Right cardiac atrium (tissue), 5 donors: Measurements from ENCODE around the gene TRIM2. TPM values are rescaled to one million over a fixed set of nuclear protein-coding genes. Genes with fewer than 3 reads are reported as not detected.

Source experiments
- ATAC-seq, 2 donors: fragments of 200-7000 bp; cut with Tn5 transposase; one replicate each; pipeline versions ENCODE4 v1.8.0 to v1.9.1; 2020; ENCODE audit warnings: moderate library complexity in 2 of 2, mild to moderate bottlenecking in 1 of 2
- DNase-seq, 3 donors: peaks; one replicate each; pipeline ENCODE4 v3.0.0-alpha.2; 2020
- H3K27ac ChIP-seq: one replicate; pipeline ENCODE4 v1.5.1; 2013; ENCODE audit warnings: mild to moderate bottlenecking, low read length, control low read depth, moderate library complexity
- H3K27me3 ChIP-seq: one replicate; pipeline ENCODE4 v1.6.1; 2013; ENCODE audit not compliant: control insufficient read depth, insufficient read depth
- H3K4me1 ChIP-seq: one replicate; pipeline ENCODE4 v1.6.1; 2013; ENCODE audit warnings: low read length; ENCODE audit not compliant: control insufficient read depth, insufficient read depth
- H3K4me3 ChIP-seq: one replicate; pipeline ENCODE4 v1.5.1; 2013; ENCODE audit warnings: low read length, control low read depth
- H3K9me3 ChIP-seq: one replicate; pipeline ENCODE4 v1.6.1; 2013; ENCODE audit warnings: low read length; ENCODE audit not compliant: control insufficient read depth
- WGBS: extraction: QIAGEN DNeasy Blood & Tissue Kit; methylation state at CpG from one replicate; pipeline ENCODE4 v1.1.7; 2013; 5-methylcytosine and 5-hydroxymethylcytosine counted together
- intact Hi-C, 4 donors: fragments of 100-400 bp; cut with DNase I; formaldehyde crosslinking; loops; one replicate each; pipeline versions ENCODE4 v1.11.0 to v1.14.0; 2022 to 2023
- polyA plus RNA-seq: library from polyadenylated mRNA; stranded (reverse); fragments of 200-250 nt; gene quantifications from one replicate; pipeline ENCODE4 v1.2.3, GENCODE V29; 2013
- total RNA-seq, 4 donors: library from RNA; stranded (reverse); fragmentation: NEBNext Ultra II Directional; extraction: Animal tissue kit (Norgen Biotek cat#: 25700); gene quantifications; one replicate each; pipeline ENCODE4 v1.2.1, GENCODE V29; 2021
- donor health status: healthy with polysubstance abuse.
- donor health status: DM: no; HTN: yes; CAD: no.
- donor health status: DM: no; HTN: no; CAD: no.
- donor health status: DM: no; HTN: yes; CAD: no; lungs with severe emphysema.
- donor health status: DM: yes; HTN: yes; CAD: no.

TRIM2 gene
- total and polyA plus RNA-seq, 5 donors, result 7.6 to 45.3 (median 28.4) TPM

DNA sequence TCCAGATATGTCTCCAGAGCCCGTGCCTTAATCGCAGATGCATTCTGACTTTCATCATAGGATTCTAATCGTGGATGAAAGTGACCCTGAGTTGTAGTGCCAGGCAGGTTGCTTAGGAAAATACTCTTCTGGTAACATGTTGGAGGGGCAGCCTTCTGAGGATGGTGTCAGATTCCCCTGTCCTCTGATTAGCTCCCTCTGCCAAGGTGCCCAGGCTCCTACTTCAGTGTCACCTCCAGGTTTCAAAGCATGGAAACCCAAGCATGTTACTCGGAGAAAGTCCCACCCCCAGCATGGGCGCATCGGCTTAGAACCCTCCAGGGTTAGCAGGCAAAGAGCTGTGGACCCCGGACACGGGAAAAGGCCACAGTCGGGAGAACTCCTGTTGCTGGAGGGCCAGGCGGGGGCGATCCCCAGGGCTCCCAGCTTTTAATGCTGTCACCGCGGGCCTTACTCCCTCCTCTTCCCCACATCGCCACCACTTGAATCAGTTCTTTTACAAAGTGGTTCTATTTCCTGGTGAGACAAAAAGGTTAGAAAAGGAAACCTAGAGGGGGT lies 44.5 kb downstream of the TRIM2 start:
- WGBS, result 16% methylated on average over 14 of the region's 14 CpGs
- DNase-seq, result peak in 2 of 3 donors; percentile 19 to 50

DNA sequence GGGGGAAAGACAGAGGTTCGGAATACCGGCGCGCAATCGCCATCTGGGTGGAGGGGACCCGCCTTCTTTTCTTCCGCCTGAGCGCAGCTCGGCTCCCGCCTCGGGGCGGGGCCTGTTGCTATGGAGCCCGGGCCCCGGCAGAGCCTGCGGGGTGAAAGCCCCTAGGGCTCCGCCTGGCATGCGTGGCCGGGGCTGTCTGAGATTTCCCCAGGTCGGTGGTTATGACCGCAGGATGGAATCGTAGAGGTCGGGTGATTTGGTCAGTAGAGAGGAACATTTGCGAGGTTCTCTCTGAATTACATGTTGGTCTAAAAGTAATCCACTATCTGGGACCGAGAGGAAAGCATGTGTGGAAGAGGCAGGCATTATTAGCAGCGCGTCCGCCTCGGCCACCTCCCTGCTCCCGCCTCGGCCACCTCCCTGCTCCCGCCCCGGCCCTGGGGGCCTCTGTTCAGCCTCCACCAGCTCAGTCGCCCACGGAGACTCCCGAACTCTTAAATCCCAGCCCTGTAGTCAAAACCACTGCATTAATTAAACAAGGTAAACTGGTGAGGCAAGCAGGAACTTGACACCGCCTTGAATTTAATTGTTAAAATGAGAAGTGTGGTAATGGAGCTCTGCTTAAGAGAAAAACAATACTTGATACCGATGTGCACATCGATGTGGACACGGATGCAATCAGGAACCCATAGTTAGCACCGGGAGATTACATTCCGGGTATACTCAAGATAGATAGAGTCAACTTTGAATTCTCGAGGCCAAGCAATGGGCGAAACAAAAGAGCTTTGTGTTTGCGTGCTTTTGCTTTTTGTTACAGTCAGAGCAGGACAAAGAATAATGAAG lies 45.2 kb downstream of the TRIM2 start:
- H3K27ac ChIP-seq, result peak overlapping the region; percentile 7
- intact Hi-C loops, result no loop called here
- peak; percentile 96 to 98 for ATAC-seq
- H3K27me3 ChIP-seq, result no peaks in the 10 kb centered on the region
- H3K4me3 ChIP-seq, result peak overlapping the region; percentile 97
- H3K9me3 ChIP-seq, result no peaks in the 10 kb centered on the region
- peak; percentile 84 to 92 (median 92) for DNase-seq
- 8% methylated on average over 44 of the region's 44 CpGs for WGBS
- peaks cover 12% of the 10 kb centered on the region for H3K4me1 ChIP-seq

More for the DNA sequence above, 44.5 kb downstream of the TRIM2 start:
- intact Hi-C loops, result no loop called here
- no peaks in the 10 kb centered on the region for H3K27me3 ChIP-seq
- H3K4me3 ChIP-seq, result peak overlapping the region; percentile 97
- peak; percentile 10 to 48 for ATAC-seq
- H3K27ac ChIP-seq, result peak overlapping the region; percentile 55
- H3K4me1 ChIP-seq, result peaks cover 12% of the 10 kb centered on the region
- no peaks in the 10 kb centered on the region for H3K9me3 ChIP-seq

GRCh38 chr4:153252122-153252521 lies 47.9 kb downstream of the TRIM2 start:
- no peak overlapping the region for H3K4me3 ChIP-seq
- intact Hi-C loops, result no loop called here
- peaks cover 13% of the 10 kb centered on the region for H3K4me1 ChIP-seq
- H3K9me3 ChIP-seq, result no peaks in the 10 kb centered on the region
- no peaks in the 10 kb centered on the region for H3K27me3 ChIP-seq
- WGBS, result 88% methylated on average over 3 of the region's 3 CpGs
- ATAC-seq (no peak), DNase-seq (no peak)
- no peak overlapping the region for H3K27ac ChIP-seq

GRCh38 chr4:153255233-153255632 lies 51.0 kb downstream of the TRIM2 start:
- WGBS, result 83% methylated on average over 3 of the region's 3 CpGs
- H3K9me3 ChIP-seq, result no peaks in the 10 kb centered on the region
- no peak overlapping the region for H3K4me3 ChIP-seq
- DNase-seq (no peak), ATAC-seq (no peak)
- no peaks in the 10 kb centered on the region for H3K27me3 ChIP-seq
- intact Hi-C loops, result no loop called here
- H3K4me1 ChIP-seq, result peaks cover 8% of the 10 kb centered on the region
- H3K27ac ChIP-seq, result no peak overlapping the region

DNA sequence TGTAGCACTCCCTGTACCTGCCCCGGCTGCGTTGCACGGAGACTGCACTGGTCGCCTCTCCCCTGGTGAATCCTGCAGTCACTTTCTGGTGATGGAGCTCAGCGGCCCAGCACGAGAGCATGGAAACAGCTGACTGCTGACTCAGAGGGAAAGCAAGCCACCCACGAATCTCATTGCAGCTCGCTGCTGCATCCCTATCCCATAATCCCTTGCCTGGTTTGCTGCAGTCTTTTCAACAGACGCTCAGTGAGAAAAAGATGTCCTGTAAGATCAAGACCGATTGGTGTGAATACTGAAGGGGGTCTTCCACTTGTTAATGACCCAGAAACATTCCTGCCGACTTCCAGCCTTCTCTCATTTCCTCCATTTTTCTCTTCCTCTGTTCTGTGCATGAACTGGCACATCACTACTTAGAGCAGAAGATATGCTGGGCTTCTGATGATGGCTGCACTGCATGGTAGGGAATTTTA lies 52.9 kb downstream of the TRIM2 start:
- peak; percentile 49 to 71 for ATAC-seq

GRCh38 chr4:153257991-153258390 lies 53.7 kb downstream of the TRIM2 start:
- no peak for DNase-seq
- Histone ChIP-seq H3K27me3 (no peaks in the 10 kb centered on the region), H3K9me3 (no peaks in the 10 kb centered on the region), H3K4me1 (peaks cover 9% of the 10 kb centered on the region), H3K4me3 (no peak overlapping the region), H3K27ac (no peak overlapping the region)
- WGBS, result 82% methylated on average over 5 of the region's 5 CpGs
- ATAC-seq, result no peak
- intact Hi-C loops, result no loop called here

More for the DNA sequence above, 52.9 kb downstream of the TRIM2 start:
- H3K27ac ChIP-seq, result no peak overlapping the region
- H3K4me3 ChIP-seq, result no peak overlapping the region
- WGBS, result 39% methylated on average over 11 of the region's 11 CpGs
- H3K27me3 ChIP-seq, result no peaks in the 10 kb centered on the region
- intact Hi-C loops, result no loop called here
- H3K9me3 ChIP-seq, result no peaks in the 10 kb centered on the region
- peak in 1 of 3 donors; percentile 24 for DNase-seq
- H3K4me1 ChIP-seq, result peaks cover 9% of the 10 kb centered on the region

GRCh38 chr4:153258750-153259149 lies 54.5 kb downstream of the TRIM2 start:
- Histone ChIP-seq H3K4me1 (peaks cover 9% of the 10 kb centered on the region), H3K9me3 (no peaks in the 10 kb centered on the region), H3K4me3 (no peak overlapping the region), H3K27ac (no peak overlapping the region), H3K27me3 (no peaks in the 10 kb centered on the region)
- no peak for ATAC-seq
- intact Hi-C loops, result no loop called here
- 74% methylated on average over 4 of the region's 4 CpGs for WGBS
- DNase-seq, result no peak

GRCh38 chr4:153259661-153260060 lies 55.4 kb downstream of the TRIM2 start:
- ATAC-seq (no peak), DNase-seq (no peak)
- Histone ChIP-seq H3K9me3 (no peaks in the 10 kb centered on the region), H3K27ac (no peak overlapping the region), H3K27me3 (no peaks in the 10 kb centered on the region), H3K4me3 (no peak overlapping the region), H3K4me1 (peaks cover 9% of the 10 kb centered on the region)
- intact Hi-C loops, result no loop called here
- whole genome bisulfite sequencing, result 66% methylated on average over 4 of the region's 4 CpGs

- 51% methylated on average over 3 of the region's 3 CpGs for WGBS
- ATAC-seq, result no peak
- no peak for DNase-seq
- Histone ChIP-seq H3K4me3 (no peak overlapping the region), H3K27me3 (no peaks in the 10 kb centered on the region), H3K9me3 (no peaks in the 10 kb centered on the region), H3K4me1 (peaks cover 9% of the 10 kb centered on the region), H3K27ac (no peak overlapping the region)
- intact Hi-C loops, result no loop called here
Observed at GRCh38 chr4:153260132-153260531, 55.9 kb downstream of the TRIM2 start.

GRCh38 chr4:153260553-153261300 lies 56.5 kb downstream of the TRIM2 start:
- DNase-seq (no peak), ATAC-seq (peak in 1 of 2 donors; percentile 20)
- intact Hi-C loops, result no loop called here
- H3K27me3 ChIP-seq, result no peaks in the 10 kb centered on the region
- no peaks in the 10 kb centered on the region for H3K9me3 ChIP-seq
- WGBS, result 85% methylated on average over 3 of the region's 3 CpGs
- H3K4me3 ChIP-seq, result no peak overlapping the region
- H3K4me1 ChIP-seq, result peaks cover 9% of the 10 kb centered on the region
- no peak overlapping the region for H3K27ac ChIP-seq

- Histone ChIP-seq H3K27ac (no peak overlapping the region), H3K9me3 (no peaks in the 10 kb centered on the region), H3K4me3 (no peak overlapping the region), H3K4me1 (peaks cover 11% of the 10 kb centered on the region), H3K27me3 (no peaks in the 10 kb centered on the region)
- 100% methylated on average over 2 of the region's 2 CpGs for WGBS
- no peak for DNase-seq
- intact Hi-C loops, result no loop called here
- ATAC-seq, result no peak
Observed at GRCh38 chr4:153261461-153261860, 57.2 kb downstream of the TRIM2 start.
